GM12874 (cell line): ENCODE results near the gene FAM83B.

Experiments
- CTCF ChIP-seq: IDR thresholded peaks from 2 replicates; pipeline ENCODE4 v1.5.1; 2011; ENCODE audit warnings: low read depth, mild to moderate bottlenecking, control low read depth, low read length, moderate library complexity; ENCODE audit not compliant: insufficient read depth

Gene FAM83B

GRCh38 chr6:54959820-54960219, 113.2 kb downstream of the FAM83B start:
- no peak for TF ChIP-seq CTCF

GRCh38 chr6:54970337-54970736, 123.8 kb downstream of the FAM83B start:
- TF ChIP-seq CTCF = no peak

DNA sequence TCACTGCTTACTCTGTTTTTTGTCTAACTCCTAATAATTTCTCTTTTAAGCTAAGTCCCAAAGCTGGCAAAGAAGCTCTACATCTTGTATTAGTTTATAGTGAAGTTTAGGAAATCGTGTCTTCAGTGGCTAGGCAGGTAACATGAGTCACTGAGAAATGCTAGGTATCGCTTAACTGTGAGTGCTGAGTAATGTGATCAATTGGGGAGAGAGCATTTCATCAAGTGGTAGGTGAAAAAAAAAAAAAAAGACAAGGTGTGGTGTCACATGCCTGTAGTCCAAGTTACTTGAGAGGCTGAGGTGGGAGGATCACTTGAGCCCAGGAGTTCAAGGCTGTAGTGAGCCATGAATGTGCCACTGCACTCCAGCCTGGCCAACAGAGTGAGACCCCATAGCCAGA, 125.3 kb downstream of the FAM83B start:
- TF ChIP-seq CTCF = no peak

DNA sequence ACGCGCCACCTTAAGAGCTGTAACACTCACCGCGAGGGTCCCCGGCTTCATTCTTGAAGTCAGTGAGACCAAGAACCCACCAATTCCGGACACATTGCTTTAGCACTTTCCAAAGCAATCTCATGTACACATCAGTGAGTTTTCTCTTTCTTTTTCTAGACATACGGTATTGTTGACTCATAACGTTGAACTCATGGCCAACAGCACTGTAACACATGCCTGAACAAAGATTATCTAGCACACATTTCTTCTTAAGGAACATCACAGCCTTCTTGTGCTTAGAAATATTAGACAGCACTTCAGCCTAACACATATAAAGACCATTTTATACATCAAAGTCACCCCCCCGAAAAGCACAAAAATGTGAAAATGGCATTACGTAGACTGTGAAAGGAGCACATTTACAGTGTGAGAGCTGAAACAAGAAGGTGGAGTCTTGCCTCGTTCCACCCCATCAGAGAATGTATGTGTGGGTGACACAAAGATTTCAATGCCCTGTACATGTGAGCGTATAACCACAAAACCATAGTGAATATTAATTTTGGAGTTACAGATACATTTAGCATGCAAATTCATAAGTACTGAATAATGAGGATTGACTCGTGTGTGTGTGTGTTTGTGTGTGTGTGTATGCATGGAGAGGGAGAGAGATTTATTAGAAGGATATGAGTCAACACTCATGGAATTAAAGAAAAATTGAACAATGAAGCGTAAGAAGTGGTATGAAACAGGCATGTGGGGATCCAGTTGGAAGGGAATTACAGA, 134.1 kb downstream of the FAM83B start:
- no peak for TF ChIP-seq CTCF

DNA sequence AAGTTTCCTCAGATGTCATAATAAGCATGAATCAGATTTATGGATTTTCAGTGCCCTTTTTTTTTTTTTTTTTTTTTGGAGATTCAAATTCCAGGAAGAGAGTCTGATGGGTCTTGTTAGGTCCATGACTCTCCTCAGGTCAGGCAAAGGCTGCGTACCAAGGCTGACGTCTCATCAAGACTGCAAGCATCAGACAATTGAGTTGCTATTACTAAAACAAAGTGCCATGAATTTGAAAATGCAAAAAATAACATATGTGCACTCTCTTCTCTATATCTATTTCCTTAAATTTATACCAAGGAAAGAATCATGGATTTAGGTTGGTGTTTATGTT, 134.7 kb downstream of the FAM83B start:
- TF ChIP-seq CTCF = no peak

DNA sequence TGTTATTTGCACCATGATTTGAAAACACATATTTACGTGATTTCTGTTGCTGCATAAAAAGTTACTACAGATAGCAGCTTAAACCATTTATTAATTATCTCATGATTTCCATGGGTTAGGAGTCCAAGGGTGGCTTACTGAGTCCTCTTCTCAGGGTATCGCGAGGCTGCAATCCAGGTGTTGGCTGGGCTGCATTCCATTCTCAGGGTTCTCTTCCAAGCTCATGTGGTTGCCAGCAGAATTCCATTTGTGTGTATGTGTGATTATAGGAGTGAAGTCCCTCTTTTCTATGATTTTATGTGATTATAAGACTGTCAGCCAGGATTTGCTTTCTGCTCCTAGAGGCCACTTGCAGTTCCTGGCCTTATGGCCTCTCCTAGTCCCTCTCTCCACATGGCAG, 135.1 kb downstream of the FAM83B start:
- TF ChIP-seq CTCF = no peak

- no peak for TF ChIP-seq CTCF
Observed at GRCh38 chr6:54987633-54988290, 141.2 kb downstream of the FAM83B start.
